B cell (primary cell): ENCODE results near the gene PIM3. TPM values are rescaled to one million over a fixed set of nuclear protein-coding genes. Genes with fewer than 3 reads are reported as not detected.

Experiments
- ATAC-seq: fragments of 200-7000 bp; cut with Tn5 transposase; one replicate; pipeline ENCODE4 v1.10.0; 2021; ENCODE audit warnings: low read depth, mild to moderate bottlenecking, moderate number of reproducible peaks, moderate library complexity
- CTCF ChIA-PET: fragments of 350-600 bp; sonication (Branson Sonifier 250); formaldehyde crosslinking; loops from one replicate; lab custom pipeline; 2021; ENCODE audit warnings: antibody characterized with exemption, inconsistent platforms; lab: Charles Lee
- POLR2A ChIA-PET: fragments of 350-600 bp; sonication (Branson Sonifier 250); formaldehyde crosslinking; loops from one replicate; lab custom pipeline; 2021; ENCODE audit warnings: antibody characterized with exemption; lab: Charles Lee
- DNase-seq: peaks from one replicate; pipeline ENCODE4 v3.0.0; 2013
- H2AFZ ChIP-seq: 2 replicates; pipeline ENCODE4 v1.6.1; 2012; ENCODE audit warnings: mild to moderate bottlenecking, low read depth, low read length; ENCODE audit not compliant: insufficient read depth, poor library complexity, severe bottlenecking
- H3K27ac ChIP-seq, 2 donors: 1 replicate in 1 of 2; 2 replicates in 1 of 2; pipeline ENCODE4 v1.5.1; 2012 to 2013; ENCODE audit warnings: low read length in 2 of 2, mild to moderate bottlenecking in 2 of 2, moderate library complexity in 1 of 2
- H3K27me3 ChIP-seq, 4 experiments: fragments of 200-600 bp in 1 of 4; sonication (generic) in 1 of 4; replicated peaks in 1 of 4; 1 replicate in 2 of 4; 2 replicates in 2 of 4; pipeline versions ENCODE4 v1.6.1 to v1.7.0; 2013 to 2016; ENCODE audit warnings: low read length in 3 of 4, mild to moderate bottlenecking in 2 of 4, mixed read lengths in 1 of 4, moderate library complexity in 1 of 4; ENCODE audit not compliant: insufficient read depth in 4 of 4, control insufficient read depth in 3 of 4; ENCODE audit errors: control extremely low read depth in 1 of 4
- H3K36me3 ChIP-seq, 2 experiments: replicated peaks in 1 of 2; 1 replicate in 1 of 2; 2 replicates in 1 of 2; pipeline versions ENCODE4 v1.6.1 to v1.7.1; 2013; ENCODE audit warnings: low read length in 1 of 2; ENCODE audit not compliant: insufficient read depth in 2 of 2, control insufficient read depth in 1 of 2; ENCODE audit errors: control extremely low read depth in 1 of 2, extremely low read depth in 1 of 2
- H3K4me1 ChIP-seq, 2 donors: fragments of 200-600 bp in 1 of 2; sonication (generic) in 1 of 2; 1 replicate in 1 of 2; 2 replicates in 1 of 2; pipeline versions ENCODE4 v1.5.1 to v1.6.1; 2013 to 2017; ENCODE audit warnings: low read length in 2 of 2; ENCODE audit not compliant: control insufficient read depth in 2 of 2, insufficient read depth in 2 of 2
- H3K4me2 ChIP-seq: replicated peaks from 2 replicates; pipeline ENCODE3; 2012; ENCODE audit warnings: mild to moderate bottlenecking, low read depth, low read length; ENCODE audit not compliant: poor library complexity, severe bottlenecking
- H3K4me3 ChIP-seq, 5 experiments: fragments of 200-600 bp in 1 of 5; sonication (generic) in 1 of 5; 1 replicate in 3 of 5; 2 replicates in 2 of 5; pipeline versions ENCODE4 v1.5.1 to v1.7.0; 2011 to 2016; ENCODE audit warnings: low read length in 4 of 5, mild to moderate bottlenecking in 4 of 5, low read depth in 2 of 5, control low read depth in 1 of 5, moderate library complexity in 1 of 5; ENCODE audit not compliant: insufficient read depth in 1 of 5; ENCODE audit errors: control extremely low read depth in 1 of 5, extremely low read depth in 1 of 5
- H3K79me2 ChIP-seq: fragments of 200-600 bp; sonication (generic); one replicate; pipeline ENCODE4 v1.6.0; 2016; ENCODE audit warnings: low read length; ENCODE audit not compliant: control insufficient read depth, insufficient read depth
- H3K9ac ChIP-seq: fragments of 200-600 bp; sonication (generic); 2 replicates; pipeline ENCODE4 v1.6.1; 2017; ENCODE audit warnings: mild to moderate bottlenecking, low read length, moderate library complexity
- H3K9me3 ChIP-seq, 3 donors: one replicate each; pipeline versions ENCODE4 v1.6.1 to v1.7.1; 2013; ENCODE audit warnings: low read length in 2 of 3; ENCODE audit not compliant: control insufficient read depth in 2 of 3, insufficient read depth in 1 of 3; ENCODE audit errors: control extremely low read depth in 1 of 3
- H4K20me1 ChIP-seq: 2 replicates; pipeline ENCODE4 v1.6.0; 2012; ENCODE audit warnings: mild to moderate bottlenecking, low read length; ENCODE audit not compliant: insufficient read depth, control insufficient read depth, poor library complexity, severe bottlenecking
- H3K27ac Mint-ChIP-seq: one replicate; pipeline ENCODE4 v1.8.0; 2021; ENCODE audit warnings: mixed read lengths
- H3K27me3 Mint-ChIP-seq: one replicate; pipeline ENCODE4 v1.8.0; 2021; ENCODE audit warnings: mixed read lengths
- H3K4me1 Mint-ChIP-seq: one replicate; pipeline ENCODE4 v1.8.0; 2021; ENCODE audit warnings: mixed read lengths
- H3K4me3 Mint-ChIP-seq: one replicate; pipeline ENCODE4 v1.8.0; 2021; ENCODE audit warnings: mixed read lengths
- H3K9me3 Mint-ChIP-seq: one replicate; pipeline ENCODE4 v1.8.0; 2022; ENCODE audit warnings: mixed read lengths; ENCODE audit not compliant: insufficient read depth
- CTCF ChIP-seq: fragments of 200-600 bp; IDR thresholded peaks from one replicate; pipeline ENCODE4 v1.8.0; 2022; ENCODE audit warnings: antibody characterized with exemption, mild to moderate bottlenecking
- EZH2 ChIP-seq: IDR thresholded peaks from 2 replicates; pipeline ENCODE4 v1.6.1; 2012; ENCODE audit warnings: borderline replicate concordance, low read depth, mild to moderate bottlenecking, moderate library complexity, low read length; ENCODE audit not compliant: insufficient read depth, poor library complexity, severe bottlenecking
- WGBS: methylation state at CpG from one replicate; pipeline ENCODE4 v1.1.5; 2013; ENCODE audit warnings: missing lambda C conversion rate; ENCODE audit not compliant: insufficient coverage; 5-methylcytosine and 5-hydroxymethylcytosine counted together
- intact Hi-C: fragments of 100-400 bp; cut with micrococcal nuclease; formaldehyde crosslinking; loops from one replicate; pipeline ENCODE4 v1.10.0; 2022
- polyA plus RNA-seq: library from polyadenylated mRNA; depleted of rRNA; stranded (reverse); fragments of >200 nt; gene quantifications from 2 replicates; pipeline ENCODE4 v1.2.3, GENCODE V29; 2012
- total RNA-seq, 2 donors: library from RNA; stranded (reverse); fragments of 120-200 nt in 1 of 2; gene quantifications; 1 replicate in 1 of 2; 2 replicates in 1 of 2; pipeline versions ENCODE4 v1.2.3 to v1.2.4, GENCODE V29; 2013 to 2022

Gene PIM3
- total and polyA plus RNA-seq, 2 donors (not counting 1 experiment from before 2014, with no cell fraction given), result 74.6 to 128 TPM

- Mint-ChIP-seq H3K4me1 (peaks cover 65% of the 10 kb centered on the region), H3K27ac (peak overlapping the region; percentile 73)
Measured at GRCh38 chr22:49928555-49929210, 31.9 kb upstream of the PIM3 start.

More at GRCh38 chr22:49928555-49929210, 31.9 kb upstream of the PIM3 start:
- CTCF ChIA-PET, result interaction anchor here (0.5 to 2.9 kb wide), 2 partner anchors 102 to 200 kb away, joined by 6 to 31 read pairs; no protein-coding TSS in a partner anchor
- ATAC-seq (no peak), DNase-seq (peak; percentile 47)
- Mint-ChIP-seq H3K9me3 (no peaks in the 10 kb centered on the region), H3K4me3 (peak overlapping the region; percentile 26), H3K27me3 (no peaks in the 10 kb centered on the region)
- Histone ChIP-seq H3K27ac (no peak overlapping the region), H3K4me3 (no peak overlapping the region), H2AFZ (peak overlapping the region; percentile 44), H3K9ac (no peak overlapping the region), H3K9me3 (peaks cover 0 to 17% (median 0%) of the 10 kb centered on the region in 3 donors), H3K4me1 (peaks cover 67 to 79% of the 10 kb centered on the region in 2 donors), H4K20me1 (no peaks in the 10 kb centered on the region), H3K79me2 (peaks cover 6% of the 10 kb centered on the region), H3K27me3 (no peaks in the 10 kb centered on the region), H3K4me2 (peak overlapping the region; percentile 82), H3K36me3 (peaks cover 0 to 3% of the 10 kb centered on the region in 2 experiments)
- POLR2A ChIA-PET, result interaction anchor here (0.5 to 0.7 kb wide), 2 partner anchors 34 kb away, joined by 3 to 4 read pairs; no protein-coding TSS in a partner anchor
- 49% methylated on average over 38 of the region's 38 CpGs for WGBS
- intact Hi-C loops, result loop anchor here (5.0 kb wide), 2 partner anchors 101 to 279 kb away; partner anchors contain the start of gene BRD1
- TF ChIP-seq CTCF (no peak), EZH2 (no peak)
